ENCODE results near the gene SPATA31C1.
"Not testable (repeated sequence)": the region's sequence is repeated elsewhere in the genome, so short reads cannot be mapped to it uniquely, and the experiment has no call there.

The SPATA31C1 gene

DNA sequence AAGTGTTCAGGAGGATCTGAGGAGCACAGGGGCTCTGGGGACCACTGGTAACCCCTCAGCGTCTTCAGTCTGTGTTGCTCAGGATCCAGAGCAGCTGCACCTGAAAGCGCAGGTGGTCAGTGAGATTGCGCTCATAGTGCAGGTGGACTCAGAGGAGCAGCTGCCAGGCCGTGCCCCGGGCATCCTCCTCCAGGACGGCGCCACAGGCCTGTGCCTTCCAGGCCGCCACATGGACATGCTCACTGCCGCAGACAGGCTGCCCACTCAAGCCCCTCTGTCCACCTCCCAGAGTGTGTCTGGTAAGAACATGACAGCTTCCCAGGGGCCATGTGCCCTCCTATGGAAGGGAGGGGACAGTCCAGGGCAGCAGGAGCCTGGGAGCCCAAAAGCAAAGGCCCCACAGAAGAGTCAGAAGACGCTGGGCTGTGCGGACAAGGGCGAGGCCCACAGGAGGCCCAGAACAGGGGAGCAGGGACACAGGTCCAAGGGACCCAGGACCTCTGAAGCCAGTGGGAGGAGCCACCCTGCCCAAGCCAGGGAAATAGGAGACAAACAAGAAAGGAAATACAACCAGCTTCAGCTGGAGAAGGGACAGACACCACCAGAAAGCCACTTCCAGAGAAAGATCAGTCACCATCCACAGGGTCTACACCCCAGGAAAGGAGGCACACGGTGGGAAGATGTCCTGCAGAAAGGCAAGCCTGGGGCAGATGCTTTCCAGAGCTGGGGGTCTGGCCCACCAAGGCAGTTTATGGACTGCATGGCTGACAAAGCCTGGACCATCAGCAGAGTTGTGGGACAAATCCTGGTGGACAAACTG, 29.9 kb upstream of the SPATA31C1 start:
- no peak for DNase-seq

DNA sequence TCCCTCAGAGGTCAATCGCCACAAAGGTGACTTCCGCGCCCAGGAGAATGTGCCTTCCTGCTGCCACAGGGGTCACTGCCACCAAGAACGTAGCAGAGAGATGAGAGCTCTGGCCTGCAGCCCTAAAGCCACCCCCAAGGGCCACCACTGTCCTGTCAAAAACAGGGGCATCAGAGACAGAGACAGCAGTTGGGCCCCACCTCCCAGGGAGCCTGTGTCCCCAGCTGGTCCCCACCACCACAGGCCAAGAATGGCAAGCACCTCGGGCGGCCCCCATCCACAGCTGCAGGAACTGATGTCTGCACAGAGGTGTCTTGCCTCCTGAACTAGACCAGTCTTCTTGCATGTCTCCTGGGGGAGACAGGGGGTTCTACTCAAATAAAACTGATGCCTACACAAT, 29.3 kb upstream of the SPATA31C1 start:
- no peak for DNase-seq

DNA sequence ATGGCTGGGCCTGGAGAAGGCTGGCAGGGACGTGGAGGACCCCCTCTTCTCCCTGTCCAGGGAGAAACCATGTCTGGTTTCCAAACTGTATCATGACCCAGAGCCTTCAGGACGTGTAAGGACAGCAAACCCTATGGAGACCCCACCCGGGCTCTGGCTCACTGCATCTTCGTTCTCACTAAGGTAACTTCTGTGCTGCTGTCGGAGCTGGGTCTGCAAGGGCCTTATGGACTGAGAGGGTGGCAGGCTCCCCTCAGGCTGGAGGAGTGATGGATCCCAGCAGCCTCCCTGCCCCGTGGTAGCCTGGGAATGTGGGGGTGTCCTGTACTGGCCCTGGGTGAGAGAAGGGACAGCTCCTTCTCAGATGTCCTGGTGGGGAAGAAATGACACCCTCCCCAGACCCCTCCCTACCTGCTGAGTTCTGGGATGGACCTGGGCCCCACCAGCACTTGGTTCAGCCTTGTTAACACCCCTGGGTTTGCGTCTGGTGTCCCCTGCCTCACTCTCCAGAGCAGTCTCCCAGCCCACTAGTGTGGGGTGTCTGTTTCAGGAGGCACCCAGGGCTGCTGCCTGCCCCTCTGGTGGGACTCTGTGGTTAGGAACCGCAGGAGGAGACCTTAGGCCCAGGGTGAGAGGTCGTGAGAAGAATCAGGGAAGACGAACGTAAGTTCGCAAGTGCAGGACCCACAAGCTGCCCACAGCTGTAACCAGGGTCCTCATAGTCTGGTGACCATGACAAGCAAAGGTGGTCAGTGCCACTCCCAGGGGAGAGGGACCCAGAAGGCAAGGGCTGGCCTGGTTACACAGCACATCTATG, 28.5 kb upstream of the SPATA31C1 start:
- DNase-seq: no peak

DNA sequence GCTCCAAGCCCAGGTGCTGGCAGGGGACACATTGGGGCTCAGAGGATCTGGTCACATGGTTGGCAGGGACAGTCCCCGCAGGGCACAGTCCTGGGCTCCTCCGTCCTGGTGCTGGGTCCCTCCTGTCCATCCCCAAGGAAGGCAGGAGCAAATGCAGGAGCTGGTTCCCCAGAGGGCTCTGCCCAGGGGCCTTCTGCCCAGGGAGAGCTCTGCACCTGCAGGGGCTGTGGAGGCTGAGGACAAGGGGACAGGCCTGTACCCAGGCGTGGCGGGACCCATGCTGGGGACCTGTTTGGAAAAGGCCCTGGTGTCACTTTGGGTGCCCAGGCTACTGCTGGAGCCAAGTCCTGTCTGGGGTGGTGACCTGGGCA, 27.9 kb upstream of the SPATA31C1 start:
- no peak for DNase-seq

DNA sequence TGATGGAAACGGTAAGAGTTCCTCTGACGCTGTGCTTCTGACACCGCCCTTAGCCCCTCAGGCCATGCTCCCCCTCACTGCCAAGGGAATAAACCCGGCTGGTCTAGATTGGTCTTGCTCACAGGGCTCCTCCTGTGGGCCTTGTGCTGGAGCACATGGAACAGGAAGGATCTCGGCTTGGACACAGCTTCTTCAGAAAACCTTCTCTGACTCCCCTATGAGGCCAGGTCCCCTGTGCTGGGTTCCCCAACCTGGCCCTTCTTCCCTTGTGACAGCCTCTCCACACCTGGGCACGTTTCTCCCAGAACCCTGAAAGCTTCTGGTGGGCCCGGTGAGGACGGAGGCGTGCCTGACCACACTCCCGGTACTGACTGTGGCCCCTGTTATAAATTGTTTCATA, 26.9 kb upstream of the SPATA31C1 start:
- no peak for DNase-seq

DNA sequence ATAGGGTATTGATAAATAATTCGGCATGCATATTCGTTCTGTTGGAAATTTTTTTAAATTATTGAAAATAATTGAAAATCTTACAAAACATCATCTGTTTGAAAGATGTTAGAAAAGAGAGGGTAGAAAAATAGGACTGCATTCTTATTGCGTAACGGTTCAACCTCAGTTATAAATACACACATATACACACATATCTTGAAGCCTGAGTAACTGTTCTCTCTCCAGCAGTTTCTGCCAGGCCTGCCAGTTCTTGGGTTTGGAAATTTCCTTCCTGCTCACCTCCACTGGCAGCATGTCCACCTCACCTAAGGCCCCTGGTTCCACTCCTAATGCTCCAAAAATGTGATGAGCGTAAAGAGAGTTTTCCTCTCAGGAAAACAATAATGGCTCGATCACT, 26.0 kb upstream of the SPATA31C1 start:
- DNase-seq: no peak

DNA sequence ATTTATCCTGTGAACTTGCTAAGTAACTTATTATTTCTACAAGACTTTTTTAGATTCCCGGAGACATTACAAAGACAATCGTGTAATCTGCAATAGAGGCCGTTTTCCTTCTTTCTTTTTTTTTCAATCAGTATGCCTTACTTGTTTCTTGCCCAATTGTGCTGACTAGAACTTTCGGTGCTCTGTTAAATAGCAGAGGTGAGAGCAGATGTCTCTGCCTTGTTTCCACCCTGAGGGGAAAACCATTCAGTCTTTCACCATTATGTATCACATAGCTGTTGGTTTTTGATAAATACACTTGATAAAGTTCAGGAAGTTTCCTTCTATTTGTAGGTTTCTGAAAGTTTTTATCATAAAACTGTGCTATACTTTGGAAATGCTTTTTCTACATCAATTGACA, 24.8 kb upstream of the SPATA31C1 start:
- no peak for DNase-seq

DNA sequence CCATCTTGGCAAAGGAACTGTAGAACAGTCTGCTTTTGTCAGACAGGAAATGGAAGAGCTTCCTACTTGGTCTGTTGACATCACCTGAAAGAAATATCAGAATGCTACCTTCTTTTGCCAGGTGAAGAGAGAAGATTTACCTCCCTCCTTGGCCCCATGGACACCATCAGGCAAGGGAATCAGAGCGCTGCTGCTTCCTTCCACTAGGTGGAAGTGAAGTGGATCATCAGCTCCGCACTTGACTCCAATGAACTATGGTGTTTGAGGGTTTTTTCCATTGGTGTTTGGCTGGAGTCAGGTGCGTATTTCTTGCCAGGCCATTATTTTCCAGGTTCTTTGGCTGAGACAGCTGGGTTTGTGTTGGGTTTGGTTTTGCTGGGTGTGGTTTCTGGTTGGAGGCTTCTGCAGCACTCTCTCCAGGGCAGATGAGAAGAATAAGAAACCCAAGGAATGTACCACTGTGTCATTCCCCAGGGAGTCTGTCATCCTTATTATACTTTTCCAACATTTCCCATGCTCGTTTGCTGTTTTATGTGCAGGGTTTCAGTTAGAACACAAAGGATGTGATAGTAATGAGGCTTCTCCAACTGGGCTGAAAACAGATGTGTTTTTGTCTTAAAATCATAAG, 22.6 kb upstream of the SPATA31C1 start:
- no peak for DNase-seq

DNA sequence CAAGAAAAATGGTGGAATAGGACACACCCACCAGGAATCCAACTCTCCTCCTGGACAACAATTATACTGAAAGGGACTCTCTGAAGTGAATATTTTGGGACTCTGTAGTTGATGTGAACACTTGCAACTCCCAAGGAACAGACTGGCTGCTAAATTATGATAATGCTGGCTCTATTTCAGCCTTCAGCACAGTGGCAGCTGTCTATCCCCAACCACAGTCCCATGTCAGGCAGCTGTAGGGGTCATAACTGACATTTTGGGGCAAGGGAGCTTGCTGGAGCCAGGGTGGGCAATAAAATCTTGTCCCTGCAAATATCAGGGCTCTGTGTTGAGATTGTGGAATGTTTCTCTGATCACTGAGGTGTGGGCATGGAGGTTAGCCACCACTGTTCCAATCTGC, 20.9 kb upstream of the SPATA31C1 start:
- no peak for DNase-seq

DNA sequence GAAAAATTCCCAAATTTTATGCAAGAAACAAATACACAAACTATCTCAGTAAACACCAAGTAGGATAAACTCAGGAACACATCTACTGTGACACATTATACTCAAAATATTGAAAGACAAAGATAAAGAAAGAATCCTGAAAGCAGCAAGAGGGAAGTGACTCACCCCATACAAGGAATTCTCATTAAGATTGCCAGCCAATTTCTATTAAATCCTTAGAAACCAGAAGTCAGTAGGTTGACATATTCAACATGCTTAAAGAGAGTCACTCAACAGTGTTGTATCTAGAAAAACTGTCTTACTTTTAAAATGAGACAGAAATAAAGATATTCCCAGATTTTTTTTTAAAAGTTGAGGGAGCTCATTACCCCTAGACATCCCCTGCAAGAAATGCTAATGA, 19.6 kb upstream of the SPATA31C1 start:
- DNase-seq: no peak

DNA sequence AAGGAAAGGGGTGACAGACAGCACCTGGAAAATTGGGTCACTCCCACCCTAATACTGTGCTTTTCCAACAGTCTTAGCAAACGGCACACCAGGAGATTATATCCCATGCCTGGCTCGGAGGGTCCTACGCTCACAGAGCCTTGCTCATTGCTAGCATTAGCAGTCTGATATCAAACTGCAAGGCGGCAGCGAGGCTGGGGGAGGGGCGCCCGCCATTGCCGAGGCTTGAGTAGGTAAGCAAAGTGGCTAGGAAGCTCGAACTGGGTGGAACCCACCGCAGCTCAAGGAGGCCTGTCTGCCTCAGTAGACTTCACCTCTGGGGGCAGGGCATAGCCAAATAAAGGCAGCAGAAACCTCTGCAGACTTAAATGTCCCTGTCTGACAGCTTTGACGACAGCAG, 15.4 kb upstream of the SPATA31C1 start:
- DNase-seq: not testable (repeated sequence)

DNA sequence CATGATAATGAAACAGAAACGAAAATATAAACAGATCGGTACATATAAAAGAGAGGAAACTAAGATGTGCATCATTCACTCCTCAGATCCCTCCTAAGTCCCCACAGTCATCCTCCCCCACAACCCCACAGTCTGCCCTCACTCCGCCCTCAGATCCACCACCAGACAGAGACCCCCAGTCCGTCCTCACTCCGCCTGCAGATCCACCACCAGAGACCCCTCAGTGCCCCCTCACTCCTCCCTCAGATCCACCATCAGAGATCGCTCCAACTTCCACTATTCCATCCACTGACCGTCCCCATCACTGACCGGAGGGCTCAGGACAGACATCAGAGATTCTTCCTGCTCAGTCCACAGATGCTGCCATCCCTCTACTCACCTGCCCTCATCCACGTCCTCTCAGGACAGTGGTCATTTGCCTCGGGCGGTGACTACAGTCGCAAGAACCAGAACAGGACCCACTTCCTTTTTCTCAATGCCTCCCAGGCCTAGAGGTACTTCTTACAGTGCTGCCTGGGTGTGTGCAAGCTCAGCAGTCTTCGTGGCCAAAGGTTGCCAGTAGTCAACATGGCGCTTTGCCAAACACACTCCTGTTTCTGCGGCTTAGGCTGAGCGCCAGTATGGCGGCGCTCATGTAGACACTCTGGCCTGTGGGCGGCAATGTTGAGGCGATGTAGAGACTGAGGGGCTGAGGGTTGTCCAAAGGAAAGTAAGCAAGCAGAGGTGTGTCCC, 8.3 kb upstream of the SPATA31C1 start:
- DNase-seq: peak; percentile 75

DNA sequence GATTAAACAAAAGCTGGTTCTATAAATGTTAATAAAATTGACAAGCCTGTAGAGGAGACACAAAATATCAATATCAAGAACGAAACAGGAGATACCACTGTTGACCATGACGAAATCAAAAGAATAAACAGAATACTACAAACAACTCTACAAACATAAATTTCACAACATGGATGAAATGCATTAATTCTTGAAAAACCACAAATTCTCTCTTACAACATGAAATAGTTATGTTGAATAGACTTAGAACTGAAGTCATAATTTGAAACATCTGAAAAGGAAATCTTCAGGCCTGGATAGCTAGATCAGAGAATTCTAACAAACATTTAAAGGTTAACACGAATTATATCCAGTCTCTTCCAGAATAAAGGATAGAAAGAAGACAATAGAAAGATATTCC, 6.9 kb upstream of the SPATA31C1 start:
- no peak for DNase-seq

DNA sequence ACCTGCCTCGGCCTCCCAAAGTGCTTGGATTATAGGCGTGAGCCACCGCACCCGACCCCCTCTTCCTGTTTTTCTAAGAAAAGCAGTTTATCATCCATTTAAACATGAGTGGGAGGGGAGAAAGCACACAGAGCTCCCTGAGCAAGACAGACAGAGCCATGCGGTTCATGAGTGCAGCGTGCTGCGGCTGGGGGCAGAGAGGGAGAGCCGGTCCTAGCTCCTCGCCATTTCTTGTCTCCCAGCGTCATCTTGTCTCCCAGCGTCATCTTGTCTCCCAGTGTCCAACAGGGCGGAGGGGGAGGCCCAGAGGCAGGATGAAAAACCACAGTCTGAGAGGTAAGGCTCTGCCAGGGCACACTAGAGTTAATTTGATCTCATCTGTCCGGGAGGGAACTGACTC, 1.3 kb downstream of the SPATA31C1 start:
- not testable (repeated sequence) for DNase-seq

DNA sequence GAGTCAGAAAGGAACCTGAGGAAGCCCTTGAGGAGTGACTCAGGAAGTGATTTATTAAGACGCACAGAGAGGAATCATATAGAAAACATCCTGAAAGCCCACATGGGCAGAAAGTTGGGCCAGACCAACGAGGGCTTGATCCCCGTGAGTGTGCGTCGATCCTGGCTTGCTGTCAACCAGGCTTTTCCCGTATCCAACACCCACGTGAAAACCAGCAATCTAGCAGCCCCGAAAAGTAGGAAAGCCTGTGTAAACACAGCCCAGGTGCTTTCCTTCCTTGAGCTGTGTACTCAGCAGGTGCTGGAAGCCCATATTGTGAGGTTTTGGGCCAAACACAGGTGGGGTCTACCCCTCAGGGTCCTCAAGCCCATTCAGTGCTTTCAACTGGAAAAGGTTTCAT, 3.8 kb downstream of the SPATA31C1 start:
- not testable (repeated sequence) for DNase-seq

DNA sequence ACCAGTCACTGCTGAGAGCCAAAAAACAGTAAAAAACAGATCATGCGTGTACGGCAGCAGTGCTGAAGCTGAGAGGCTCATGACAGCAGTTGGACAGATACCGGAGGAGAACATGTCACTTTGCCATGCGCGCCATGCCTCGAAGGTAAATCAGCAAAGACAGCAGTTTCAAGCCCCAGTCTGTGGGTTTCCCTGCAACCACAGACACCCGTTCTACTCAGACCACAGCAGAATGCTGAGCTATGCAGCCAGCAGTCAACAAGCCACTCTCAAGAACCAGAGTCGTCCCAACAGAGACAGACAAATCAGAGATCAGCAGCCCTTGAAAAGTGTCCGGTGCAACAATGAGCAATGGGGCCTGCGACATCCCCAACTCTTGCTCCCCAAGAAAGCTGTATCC, 5.2 kb downstream of the SPATA31C1 start:
- not testable (repeated sequence) for DNase-seq

DNA sequence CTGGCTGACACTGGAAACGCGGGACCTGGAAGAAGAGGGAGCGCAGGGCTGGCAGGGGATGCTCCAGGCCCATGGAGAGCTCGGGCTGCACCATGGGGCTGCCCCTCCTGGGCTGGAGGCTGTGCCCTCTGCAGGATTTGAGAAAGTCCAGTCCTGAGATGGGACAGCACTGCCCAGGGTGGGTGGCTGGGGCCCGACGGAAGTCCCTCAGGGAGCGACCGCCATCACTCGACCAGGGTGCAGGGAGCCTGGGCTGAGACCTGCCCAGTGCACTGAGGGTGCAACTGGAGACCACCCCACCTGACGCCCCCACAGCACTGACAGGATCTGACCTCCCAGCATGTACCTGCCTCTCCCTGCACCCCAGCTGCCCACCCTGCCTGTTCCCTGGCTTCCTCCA, 7.1 kb downstream of the SPATA31C1 start:
- DNase-seq: not testable (repeated sequence)

DNA sequence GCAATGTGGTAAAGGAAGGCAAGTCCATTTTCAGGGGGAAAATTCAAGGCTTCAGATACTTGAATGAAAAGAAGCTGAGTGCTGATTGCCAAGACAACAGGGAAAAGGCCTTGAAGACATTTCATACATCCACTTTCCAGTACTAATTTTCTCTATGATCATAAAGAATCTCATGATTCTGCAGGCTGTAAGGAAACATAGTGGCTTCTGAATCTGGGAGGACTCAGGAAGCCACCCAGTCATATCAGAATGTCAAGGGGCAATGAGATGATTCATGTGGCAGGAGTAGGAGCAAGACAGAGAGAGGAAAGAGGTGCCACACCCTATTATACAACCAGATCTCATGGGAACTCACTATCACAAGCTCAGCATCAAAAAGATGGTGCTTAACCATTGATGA, 11.4 kb downstream of the SPATA31C1 start:
- DNase-seq: not testable (repeated sequence)

DNA sequence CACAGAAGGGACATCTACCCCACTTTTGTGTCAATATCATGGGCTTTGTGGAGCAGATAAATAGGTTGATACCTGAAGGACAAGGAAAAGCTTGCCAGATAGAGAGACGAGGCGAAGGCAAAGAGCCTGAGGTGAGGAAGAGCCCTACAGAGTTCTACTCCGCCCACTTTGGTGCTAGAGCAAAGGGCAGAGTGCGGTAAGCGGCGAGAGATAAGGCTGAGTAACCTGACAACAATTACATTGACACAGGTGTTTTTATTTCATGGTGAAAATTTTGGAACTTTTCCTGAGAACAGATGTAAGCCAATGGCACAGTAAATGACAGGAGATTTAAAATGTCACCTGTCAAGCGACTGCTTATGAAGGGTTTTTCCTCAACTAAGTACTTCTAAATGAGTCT, 16.7 kb downstream of the SPATA31C1 start:
- not testable (repeated sequence) for DNase-seq

DNA sequence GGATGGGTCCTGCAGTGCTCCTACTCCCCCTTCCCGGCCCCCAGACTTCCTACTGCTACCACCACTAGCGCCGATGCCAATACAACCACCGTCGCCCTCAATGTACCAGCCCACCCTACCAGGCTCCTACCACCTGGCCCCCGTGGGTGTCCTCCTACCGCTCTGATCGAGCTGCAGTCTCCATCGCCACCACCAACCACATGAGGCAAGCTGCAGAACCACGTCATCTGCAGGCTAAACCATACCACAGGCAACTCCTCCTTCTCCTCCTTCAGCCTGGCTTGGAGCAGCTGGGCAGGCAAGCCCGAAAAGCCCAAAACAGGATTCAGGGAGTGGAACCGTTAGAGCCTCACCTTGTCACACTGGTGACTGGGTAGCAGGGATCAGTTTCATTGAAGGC, 19.6 kb downstream of the SPATA31C1 start:
- not testable (repeated sequence) for DNase-seq

DNA sequence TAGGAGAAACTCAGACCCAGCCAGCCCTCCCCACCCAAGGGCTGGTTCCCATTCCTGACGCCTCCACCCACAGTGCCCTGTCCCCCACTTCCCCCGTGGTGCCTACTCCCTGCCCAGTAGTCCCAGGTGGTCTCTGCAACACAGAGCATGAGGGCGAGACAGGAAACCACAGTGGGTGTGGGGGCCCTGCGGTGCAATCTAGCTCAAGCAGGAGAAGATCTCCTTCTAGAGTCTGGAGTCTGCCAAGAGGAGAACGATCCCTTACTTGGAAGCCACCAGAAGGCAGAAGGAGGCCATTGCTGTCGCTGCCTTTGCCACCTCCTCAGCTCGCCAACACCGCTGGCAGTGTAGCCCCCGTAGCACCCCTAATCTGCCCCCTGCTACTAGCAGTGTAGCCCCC, 20.2 kb downstream of the SPATA31C1 start:
- not testable (repeated sequence) for DNase-seq

DNA sequence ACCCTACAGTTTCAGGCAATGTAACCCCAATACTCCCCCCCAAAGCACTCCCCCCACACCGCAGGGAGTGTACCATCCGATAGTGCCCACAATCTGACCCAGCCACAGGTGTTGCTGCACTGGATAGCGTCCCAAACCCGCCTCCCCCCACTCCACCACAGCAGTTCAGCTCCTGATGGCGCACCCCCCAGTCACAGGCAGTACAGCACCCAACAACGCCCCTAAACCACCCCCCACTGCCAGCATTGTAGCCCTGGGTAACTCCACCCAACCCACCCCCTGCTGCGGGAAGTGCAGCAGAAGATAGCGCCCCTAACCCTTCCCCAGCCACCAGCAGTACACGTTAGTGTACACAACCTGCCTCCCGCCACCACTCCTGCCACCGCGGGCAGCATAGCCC, 20.6 kb downstream of the SPATA31C1 start:
- DNase-seq: not testable (repeated sequence)

DNA sequence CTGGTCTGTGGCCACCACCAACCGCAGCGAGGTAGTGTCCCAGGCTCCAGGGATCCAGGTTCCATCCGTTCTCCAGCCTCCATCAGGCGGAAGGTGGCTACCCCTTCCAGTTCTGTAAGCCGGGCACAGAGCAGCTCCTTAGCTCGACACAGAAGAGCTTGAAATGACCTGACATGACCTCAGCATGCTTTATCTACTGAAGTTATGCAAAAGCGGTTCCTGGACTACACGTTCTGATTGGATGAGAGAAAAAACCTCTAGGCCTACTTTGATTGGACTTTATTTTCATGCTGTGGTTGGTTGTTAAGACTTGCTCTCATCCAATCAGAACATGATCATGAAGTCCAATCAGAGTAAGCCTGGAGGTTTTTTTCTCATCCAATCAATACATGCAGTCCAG, 21.3 kb downstream of the SPATA31C1 start:
- DNase-seq: not testable (repeated sequence)

Data from NCI-H2029 treated with DMSO at 0.1 percent for 48 hours (cell line).